GM13977 (cell line): ENCODE measurements around the gene ARHGAP4.

Experiments used
- DNase-seq: peaks from one replicate; pipeline ENCODE4 v3.0.0; 2012; ENCODE audit warnings: low spot score
- in situ Hi-C: fragments of 300-500 bp; cut with MboI; formaldehyde crosslinking; loops from one replicate; pipeline ENCODE4 v1.12.0; 2022; ENCODE audit warnings: low sequenced_read_pairs, low pct_unique_long_range_greater_than_20kb, mixed read lengths, inconsistent platforms; ENCODE audit not compliant: unreplicated experiment
- TF ChIP-seq, protein P1 (sequence below): IDR thresholded peaks from 2 replicates; pipeline ENCODE4 v1.5.1; 2012; ENCODE audit warnings: mild to moderate bottlenecking, control low read depth; ENCODE audit not compliant: insufficient read depth; ENCODE audit errors: extremely low read depth, missing control alignments

ARHGAP4 gene

DNA sequence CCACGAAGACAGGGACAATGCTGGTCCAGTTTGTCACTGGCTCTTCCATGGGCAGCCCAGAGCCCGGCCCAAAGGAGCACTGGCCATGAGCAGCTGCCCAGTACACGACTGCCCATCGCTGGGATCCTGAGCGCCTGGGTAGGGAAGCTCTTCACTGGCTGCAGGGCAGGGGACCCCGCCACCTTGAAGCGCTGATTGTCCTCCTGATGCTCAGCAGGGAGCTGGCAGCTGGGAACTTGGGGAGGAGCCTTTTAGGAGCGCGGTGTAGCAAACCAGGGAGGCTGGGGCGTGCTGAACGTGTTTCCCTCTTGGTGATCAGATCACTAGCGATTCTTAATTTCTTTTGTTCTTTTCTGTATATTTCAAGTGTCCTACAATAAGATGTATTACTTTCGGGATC, 41.9 kb downstream of the ARHGAP4 start:
- in situ Hi-C loops: no loop called here
- DNase-seq: no peak
- TF ChIP-seq, protein P1, sequence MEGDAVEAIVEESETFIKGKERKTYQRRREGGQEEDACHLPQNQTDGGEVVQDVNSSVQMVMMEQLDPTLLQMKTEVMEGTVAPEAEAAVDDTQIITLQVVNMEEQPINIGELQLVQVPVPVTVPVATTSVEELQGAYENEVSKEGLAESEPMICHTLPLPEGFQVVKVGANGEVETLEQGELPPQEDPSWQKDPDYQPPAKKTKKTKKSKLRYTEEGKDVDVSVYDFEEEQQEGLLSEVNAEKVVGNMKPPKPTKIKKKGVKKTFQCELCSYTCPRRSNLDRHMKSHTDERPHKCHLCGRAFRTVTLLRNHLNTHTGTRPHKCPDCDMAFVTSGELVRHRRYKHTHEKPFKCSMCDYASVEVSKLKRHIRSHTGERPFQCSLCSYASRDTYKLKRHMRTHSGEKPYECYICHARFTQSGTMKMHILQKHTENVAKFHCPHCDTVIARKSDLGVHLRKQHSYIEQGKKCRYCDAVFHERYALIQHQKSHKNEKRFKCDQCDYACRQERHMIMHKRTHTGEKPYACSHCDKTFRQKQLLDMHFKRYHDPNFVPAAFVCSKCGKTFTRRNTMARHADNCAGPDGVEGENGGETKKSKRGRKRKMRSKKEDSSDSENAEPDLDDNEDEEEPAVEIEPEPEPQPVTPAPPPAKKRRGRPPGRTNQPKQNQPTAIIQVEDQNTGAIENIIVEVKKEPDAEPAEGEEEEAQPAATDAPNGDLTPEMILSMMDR: no peak

DNA sequence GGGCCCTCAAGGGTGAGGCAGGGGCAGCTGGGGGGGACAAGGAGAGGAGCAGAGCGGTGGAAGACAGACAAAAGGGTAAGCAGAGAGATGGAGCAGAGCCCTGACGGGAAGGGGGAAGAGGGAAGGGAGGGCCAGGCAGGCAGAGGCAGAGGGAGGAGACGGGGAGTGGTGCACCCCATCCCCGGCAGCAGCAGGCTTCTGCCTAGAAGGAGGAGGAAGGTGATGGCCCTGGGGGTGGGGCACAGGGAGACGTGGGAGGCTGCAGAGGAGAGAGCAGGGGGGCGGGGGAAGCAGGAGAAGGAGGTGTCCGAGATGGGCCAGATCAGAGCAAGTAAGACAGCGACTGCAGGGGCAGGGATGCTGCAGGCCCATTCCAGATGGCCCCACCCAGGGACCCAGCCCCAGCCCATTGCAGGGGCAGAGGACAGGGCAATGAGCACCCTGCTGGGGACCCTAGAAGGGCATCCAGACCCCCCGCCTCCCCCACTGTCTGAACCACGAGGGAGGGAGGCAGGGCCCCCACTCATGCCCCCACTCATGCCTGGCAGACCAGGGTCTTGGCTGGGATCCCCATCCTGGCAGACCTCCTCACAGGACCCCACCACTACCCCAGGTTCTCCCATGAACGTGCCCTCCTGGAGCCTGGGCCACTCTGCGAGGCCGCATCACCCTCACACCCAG, 42.8 kb downstream of the ARHGAP4 start:
- TF ChIP-seq, protein P1: no peak
- in situ Hi-C loops: no loop called here
- no peak for DNase-seq

DNA sequence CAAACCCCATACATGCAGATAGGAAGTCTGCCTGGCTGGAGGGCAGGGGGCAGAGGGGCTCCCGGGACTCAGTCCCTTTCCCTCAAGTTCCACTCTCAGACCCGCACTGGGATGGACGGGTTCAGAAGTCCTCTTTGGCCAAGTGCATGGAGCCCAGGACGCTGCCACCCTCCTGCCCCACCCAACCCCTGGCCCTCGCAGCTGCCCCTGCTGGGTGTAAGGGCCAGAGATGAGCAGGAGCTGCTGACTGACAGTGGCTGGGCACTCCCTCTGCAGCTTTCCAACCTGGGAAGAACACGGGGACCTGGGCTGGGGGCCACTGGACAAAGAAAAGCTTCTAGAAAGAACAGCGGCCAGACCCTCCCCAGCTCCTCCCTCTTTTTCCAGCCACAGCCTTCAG, 43.5 kb downstream of the ARHGAP4 start:
- TF ChIP-seq, protein P1: no peak
- in situ Hi-C loops: no loop called here
- DNase-seq: no peak

DNA sequence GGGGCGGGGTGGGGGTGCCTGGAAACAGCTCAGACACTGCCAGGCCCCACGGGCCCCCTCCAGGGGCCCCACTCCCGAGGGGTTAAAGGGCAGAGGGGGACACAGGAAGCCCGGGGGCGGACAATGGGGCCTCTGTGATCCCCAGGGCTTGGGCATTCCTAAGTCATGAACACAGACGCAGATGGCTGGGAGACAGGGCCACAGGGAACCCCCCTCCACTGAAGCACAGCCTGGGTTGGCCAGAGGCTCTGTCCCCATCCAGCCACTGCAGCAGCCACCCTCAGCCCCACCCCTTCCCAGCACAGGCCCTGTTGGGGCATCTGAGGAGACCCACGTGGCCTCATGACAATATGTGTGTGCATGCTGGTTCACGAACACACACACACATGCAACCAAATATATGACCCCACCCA, 44.0 kb downstream of the ARHGAP4 start:
- TF ChIP-seq, protein P1: no peak
- no peak for DNase-seq
- in situ Hi-C loops: no loop called here

DNA sequence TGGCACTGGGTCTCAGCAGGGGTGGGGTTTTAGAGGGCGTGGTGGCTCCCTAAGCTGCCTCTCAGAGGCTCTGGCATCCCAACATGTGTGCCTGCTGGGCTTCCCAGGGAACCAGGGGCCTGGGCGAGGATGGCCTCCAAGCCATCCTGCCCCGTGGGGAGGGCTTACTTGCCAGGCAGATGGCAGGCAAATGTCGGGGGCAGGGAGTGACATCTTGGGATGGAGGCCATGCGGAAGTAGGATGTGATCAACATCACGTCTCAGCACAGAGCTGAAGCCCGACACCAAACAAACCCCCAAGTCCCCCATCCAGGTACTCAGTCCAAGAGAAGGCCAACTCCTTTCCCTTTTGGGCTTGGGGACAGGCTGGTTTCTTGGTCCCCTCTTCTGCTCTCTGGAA, 44.8 kb downstream of the ARHGAP4 start:
- DNase-seq: no peak
- TF ChIP-seq, protein P1: no peak
- in situ Hi-C loops: no loop called here

DNA sequence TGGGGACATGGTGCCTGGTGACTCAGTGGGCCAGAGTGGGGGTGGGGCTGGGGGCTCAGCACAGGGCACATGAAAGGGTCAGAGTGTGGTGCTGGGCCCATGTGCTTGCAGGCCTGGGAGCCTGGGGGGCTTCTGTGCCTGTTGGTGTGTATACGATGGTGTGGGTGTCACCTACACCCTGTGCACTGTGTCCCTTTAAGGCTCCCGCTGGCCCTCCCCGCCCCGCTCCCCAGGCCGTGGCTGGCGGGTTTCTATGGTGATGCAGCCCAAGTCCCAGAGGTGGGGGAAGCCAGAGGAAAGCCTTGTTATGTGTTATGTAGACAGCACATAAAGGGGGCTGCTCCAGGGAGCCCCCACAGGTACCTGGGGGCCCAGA, 45.6 kb downstream of the ARHGAP4 start:
- no peak for DNase-seq
- TF ChIP-seq, protein P1: no peak
- in situ Hi-C loops: no loop called here

DNA sequence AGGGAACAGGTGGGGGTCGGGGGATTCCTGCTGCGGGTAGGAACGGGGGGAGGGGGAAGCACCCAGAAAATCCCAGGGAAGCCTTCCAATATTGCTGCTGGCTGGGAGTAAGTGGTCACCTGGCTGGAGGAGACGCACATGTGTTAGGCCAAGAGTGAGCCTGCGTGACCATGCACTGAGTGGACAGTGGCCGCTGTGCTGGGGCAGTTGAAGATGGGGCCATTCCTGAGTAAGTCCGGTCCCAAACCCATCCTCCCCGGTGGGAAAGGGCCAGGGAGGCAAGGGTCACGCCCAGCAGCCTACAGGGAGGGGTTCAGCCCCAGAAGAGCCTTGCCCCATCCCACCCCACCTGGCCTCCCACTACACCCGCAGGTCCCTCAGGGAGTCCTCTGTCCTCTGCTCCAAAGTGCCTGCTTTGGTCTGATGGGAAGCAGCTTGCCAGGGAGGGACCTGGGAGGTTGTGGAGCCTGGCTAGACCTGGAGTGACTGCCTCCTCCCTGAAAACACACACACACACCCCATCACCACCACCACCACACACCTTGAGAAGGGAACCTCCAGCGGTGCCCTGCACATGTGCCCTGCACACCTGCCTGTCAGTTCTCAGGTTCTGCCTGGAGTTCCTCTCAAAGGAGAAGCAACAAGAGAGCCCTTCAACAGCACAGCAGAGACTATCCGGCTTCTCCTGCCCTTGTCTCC, 46.2 kb downstream of the ARHGAP4 start:
- in situ Hi-C loops: no loop called here
- TF ChIP-seq, protein P1: no peak
- DNase-seq: no peak
